ENCODE data around the gene CS. TPM values are rescaled to one million over a fixed set of nuclear protein-coding genes. Genes with fewer than 3 reads are reported as not detected.

CS gene
- total RNA-seq, 1 experiment from 2014 or later: 250 TPM

DNA sequence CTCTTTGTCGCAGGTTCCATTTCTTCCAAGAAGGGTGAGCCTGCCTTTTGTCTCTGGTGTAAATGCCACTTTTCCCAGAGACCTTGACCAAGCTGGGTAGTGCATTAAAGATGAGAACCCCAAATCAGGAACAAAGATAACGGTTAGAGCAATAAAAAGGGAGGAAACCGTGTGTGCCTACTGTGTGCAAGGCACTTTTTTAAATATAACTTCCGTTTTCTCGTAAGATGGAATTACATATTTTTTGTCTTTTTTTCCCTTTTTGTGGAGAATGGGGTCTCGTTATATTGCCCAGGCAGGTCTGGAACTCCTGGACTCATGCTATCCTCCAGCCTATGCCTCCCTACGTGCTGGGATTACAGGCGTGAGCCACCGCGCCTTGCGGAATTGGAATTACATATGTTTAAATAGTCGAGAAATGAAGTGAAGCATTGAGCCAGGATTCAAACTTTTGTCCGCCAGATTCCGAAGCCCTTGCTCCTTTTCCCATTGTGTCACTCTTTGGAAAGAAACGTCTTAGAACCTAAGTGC lies 76.5 kb downstream of the CS start:
- Histone ChIP-seq H4K5ac (ENCODE audit: insufficient read length, low read depth, low read length) (peak overlapping the region; percentile 57), H4K91ac (ENCODE audit: insufficient read length, low read depth, low read length) (peak overlapping the region; percentile 36), H3K9me3 (ENCODE audit: control insufficient read depth, low read depth, low read length) (no peaks in the 10 kb centered on the region), H2BK5ac (ENCODE audit: insufficient read length, low read length) (no peak overlapping the region), H4K20me1 (ENCODE audit: control insufficient read depth, insufficient read depth, insufficient read length) (peaks cover 3% of the 10 kb centered on the region), H2BK120ac (ENCODE audit: low read depth, low read length, poor library complexity, severe bottlenecking) (no peak overlapping the region), H3K14ac (ENCODE audit: insufficient read depth, low read length) (peak overlapping the region; percentile 87; the same call in 1 of the 2 replicates), H3K4me1 (ENCODE audit: insufficient read depth, low read length) (peaks cover 2% of the 10 kb centered on the region; the same call in 1 of the 2 replicates), H3K9ac (ENCODE audit: extremely low read depth, insufficient read length, low read length) (peak overlapping the region; percentile 61), H3K23me2 (ENCODE audit: insufficient read length, low read depth, low read length, poor library complexity, severe bottlenecking) (peaks cover 26% of the 10 kb centered on the region), H3K23ac (ENCODE audit: insufficient read length, low read depth, low read length) (no peak overlapping the region), H3K79me1 (ENCODE audit: insufficient read depth, low read depth, low read length, poor library complexity, severe bottlenecking) (no peaks in the 10 kb centered on the region), H3K79me2 (ENCODE audit: insufficient read depth, low read length) (no peaks in the 10 kb centered on the region; the same call in 1 of the 2 replicates), H3K4ac (ENCODE audit: low read depth, low read length) (no peak overlapping the region; the same call in 1 of the 2 replicates), H3T11ph (ENCODE audit: low read length) (peak overlapping the region; percentile 56), H2BK20ac (ENCODE audit: low read depth, low read length, poor library complexity, severe bottlenecking) (no peak overlapping the region), H3K56ac (ENCODE audit: insufficient read length, low read depth, low read length) (no peak overlapping the region), H4K8ac (replicated peaks; ENCODE audit: insufficient read length, low read depth, low read length) (no peak overlapping the region), H3K4me2 (ENCODE audit: insufficient read depth, insufficient read length, low read length) (peak overlapping the region; percentile 57), H3K27me3 (ENCODE audit: insufficient read depth, low read length) (no peaks in the 10 kb centered on the region), H3K27ac (ENCODE audit: insufficient read length, low read depth, low read length) (peak overlapping the region; percentile 15), H2BK15ac (ENCODE audit: low read depth, low read length) (no peak overlapping the region), H2AFZ (ENCODE audit: low read length) (peak overlapping the region; percentile 19), H2AK5ac (ENCODE audit: insufficient read length, low read length) (peak overlapping the region; percentile 71), H3K18ac (ENCODE audit: insufficient read length, low read depth, low read length) (peak overlapping the region; percentile 86), H2BK12ac (ENCODE audit: insufficient read length, low read depth, low read length) (peak overlapping the region; percentile 30)
- Mint-ChIP-seq H3K9me3 (no peaks in the 10 kb centered on the region; a peak in 2 of 5 replicates), H3K27ac (peak overlapping the region; percentile 72 to 97 (median 95); a peak in 6 of 7 replicates), H3K36me3 (ENCODE audit: insufficient read depth in 1 of 3, low read depth in 3 of 3) (peaks cover 5 to 13% (median 11%) of the 10 kb centered on the region in 3 experiments; a peak in 6 of 7 replicates), H3K4me3 (peak overlapping the region; percentile 78 to 88), H3K4me1 (peaks cover 32 to 39% of the 10 kb centered on the region in 2 experiments), H3K27me3 (ENCODE audit: low read depth) (no peaks in the 10 kb centered on the region)
- WGBS (ENCODE audit: extremely low coverage, insufficient read length, low lambda C conversion rate): no CpG with 5 or more reads among the region's 15 CpGs
- no peak for DNase-seq
- TF ChIP-seq, protein P1, sequence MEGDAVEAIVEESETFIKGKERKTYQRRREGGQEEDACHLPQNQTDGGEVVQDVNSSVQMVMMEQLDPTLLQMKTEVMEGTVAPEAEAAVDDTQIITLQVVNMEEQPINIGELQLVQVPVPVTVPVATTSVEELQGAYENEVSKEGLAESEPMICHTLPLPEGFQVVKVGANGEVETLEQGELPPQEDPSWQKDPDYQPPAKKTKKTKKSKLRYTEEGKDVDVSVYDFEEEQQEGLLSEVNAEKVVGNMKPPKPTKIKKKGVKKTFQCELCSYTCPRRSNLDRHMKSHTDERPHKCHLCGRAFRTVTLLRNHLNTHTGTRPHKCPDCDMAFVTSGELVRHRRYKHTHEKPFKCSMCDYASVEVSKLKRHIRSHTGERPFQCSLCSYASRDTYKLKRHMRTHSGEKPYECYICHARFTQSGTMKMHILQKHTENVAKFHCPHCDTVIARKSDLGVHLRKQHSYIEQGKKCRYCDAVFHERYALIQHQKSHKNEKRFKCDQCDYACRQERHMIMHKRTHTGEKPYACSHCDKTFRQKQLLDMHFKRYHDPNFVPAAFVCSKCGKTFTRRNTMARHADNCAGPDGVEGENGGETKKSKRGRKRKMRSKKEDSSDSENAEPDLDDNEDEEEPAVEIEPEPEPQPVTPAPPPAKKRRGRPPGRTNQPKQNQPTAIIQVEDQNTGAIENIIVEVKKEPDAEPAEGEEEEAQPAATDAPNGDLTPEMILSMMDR (conservative IDR thresholded peaks at IDR 0.05): no peak

Measured in H9 (cell line).